BJ (cell line): Measurements from ENCODE around the gene MPV17L. TPM values are rescaled to one million over a fixed set of nuclear protein-coding genes. Genes with fewer than 3 reads are reported as not detected.
A peak's percentile ranks its signal among the peaks of the same experiment; 100 is the strongest.
"Not testable (repeated sequence)": the region's sequence is repeated elsewhere in the genome, so short reads cannot be mapped to it uniquely, and the experiment has no call there.

Source experiments
- CTCF ChIA-PET: fragments of 350-600 bp; formaldehyde crosslinking; extraction: SDS; loops from one replicate; lab custom pipeline; 2021; ENCODE audit warnings: antibody characterized with exemption, inconsistent platforms; lab: Yijun Ruan, JAX
- POLR2A ChIA-PET: fragments of 300-600 bp; sonication (Branson Sonifier 250); formaldehyde crosslinking; extraction: SDS; loops from one replicate; lab custom pipeline; 2021; ENCODE audit warnings: antibody characterized with exemption; lab: Charles Lee
- DNase-seq: peaks from one replicate; pipeline ENCODE4 v3.0.0-alpha.2; 2011; ENCODE audit warnings: low read depth
- H3K27me3 ChIP-seq: 2 replicates; pipeline ENCODE4 v1.6.0; 2011; ENCODE audit warnings: low read length; ENCODE audit not compliant: control insufficient read depth, insufficient read depth
- H3K36me3 ChIP-seq: 2 replicates; pipeline ENCODE4 v1.5.1; 2011; ENCODE audit warnings: low read length; ENCODE audit not compliant: control insufficient read depth, insufficient read depth
- H3K4me3 ChIP-seq: 2 replicates; pipeline ENCODE4 v1.5.1; 2011; ENCODE audit warnings: low read depth, mild to moderate bottlenecking, control low read depth, low read length
- CTCF ChIP-seq: IDR thresholded peaks from 2 replicates; pipeline ENCODE4 v1.5.1; 2011; ENCODE audit warnings: low read depth, mild to moderate bottlenecking, control low read depth, inconsistent platforms, low read length, moderate library complexity; ENCODE audit not compliant: insufficient read depth
- polyA plus RNA-seq: library from polyadenylated mRNA; depleted of rRNA; stranded (reverse); fragments of >200 nt; gene quantifications from 2 replicates; pipeline ENCODE4 v1.2.3, GENCODE V29; 2011

The MPV17L gene
- polyA plus RNA-seq, 1 experiment = 0.38 TPM

DNA sequence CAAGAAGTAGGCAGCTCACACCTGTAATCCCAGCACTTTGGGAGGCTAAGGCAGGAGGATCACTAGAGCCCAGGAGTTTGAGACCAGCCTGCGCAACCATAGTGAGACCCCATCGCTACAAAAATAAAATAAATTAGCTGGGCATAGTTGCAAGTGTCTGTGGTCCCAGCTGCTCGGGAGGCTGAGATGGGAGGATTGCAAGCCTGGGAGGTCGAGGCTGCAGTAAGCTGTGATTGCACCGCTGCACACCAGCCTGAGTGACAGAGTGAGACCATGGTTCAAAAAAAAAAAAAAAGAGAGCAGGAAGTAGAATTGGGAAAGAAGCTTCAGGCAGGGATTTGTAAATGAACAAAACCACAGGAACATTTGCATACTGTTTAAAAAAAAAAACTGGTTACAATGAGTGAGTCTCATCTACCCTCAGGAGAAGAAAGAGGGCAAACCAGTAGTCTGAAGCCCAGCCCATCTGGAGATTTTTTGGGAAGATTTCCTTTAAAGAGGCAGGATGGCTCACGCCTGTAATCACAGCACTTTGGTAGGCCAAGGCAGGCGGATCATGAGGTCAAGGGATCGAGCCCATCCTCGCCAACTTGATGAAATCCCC, 7.9 kb downstream of the MPV17L start:
- H3K4me3 ChIP-seq = no peak overlapping the region
- H3K36me3 ChIP-seq = no peaks in the 10 kb centered on the region
- DNase-seq = no peak
- CTCF ChIA-PET = no interaction called here
- no peak for TF ChIP-seq CTCF
- no peaks in the 10 kb centered on the region for H3K27me3 ChIP-seq
- POLR2A ChIA-PET = no interaction called here

- H3K27me3 ChIP-seq, CTCF ChIA-PET, H3K36me3 ChIP-seq, DNase-seq, H3K4me3 ChIP-seq: not testable (repeated sequence)
- POLR2A ChIA-PET = interaction anchor here (0.6 kb wide), 1 partner anchor 419 kb away, joined by 7 read pairs; no protein-coding TSS in a partner anchor
These were observed 8.5 kb downstream of the MPV17L start for GRCh38 chr16:15404091-15404490.

DNA sequence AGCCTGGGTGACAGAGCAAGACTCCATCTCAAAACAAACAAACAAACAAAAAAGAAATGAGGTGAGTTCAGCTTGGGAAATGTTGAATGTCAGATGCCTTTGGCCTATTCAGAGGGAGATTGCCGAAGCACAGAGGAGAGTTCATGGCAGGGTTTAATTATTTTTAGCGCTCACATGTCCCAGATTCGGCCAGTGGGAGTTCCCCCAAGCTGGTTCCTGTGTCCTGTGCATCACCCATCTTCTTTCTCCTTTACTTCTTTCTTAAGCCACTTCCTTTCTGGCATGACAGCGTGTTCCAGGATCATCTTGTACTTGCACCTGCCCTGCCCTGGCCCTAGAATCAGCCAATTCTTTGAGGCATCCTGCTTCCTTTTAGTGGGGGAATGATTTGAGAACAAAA, 9.2 kb downstream of the MPV17L start:
- TF ChIP-seq CTCF = no peak
- ChIA-PET CTCF (interaction anchor here (0.8 kb wide), 1 partner anchor 23 kb away, joined by 6 read pairs; no protein-coding TSS in a partner anchor), POLR2A (interaction anchor here (0.6 kb wide), 1 partner anchor 420 kb away, joined by 7 read pairs; no protein-coding TSS in a partner anchor)
- DNase-seq = no peak
- Histone ChIP-seq H3K4me3 (no peak overlapping the region), H3K36me3 (no peaks in the 10 kb centered on the region), H3K27me3 (no peaks in the 10 kb centered on the region)

DNA sequence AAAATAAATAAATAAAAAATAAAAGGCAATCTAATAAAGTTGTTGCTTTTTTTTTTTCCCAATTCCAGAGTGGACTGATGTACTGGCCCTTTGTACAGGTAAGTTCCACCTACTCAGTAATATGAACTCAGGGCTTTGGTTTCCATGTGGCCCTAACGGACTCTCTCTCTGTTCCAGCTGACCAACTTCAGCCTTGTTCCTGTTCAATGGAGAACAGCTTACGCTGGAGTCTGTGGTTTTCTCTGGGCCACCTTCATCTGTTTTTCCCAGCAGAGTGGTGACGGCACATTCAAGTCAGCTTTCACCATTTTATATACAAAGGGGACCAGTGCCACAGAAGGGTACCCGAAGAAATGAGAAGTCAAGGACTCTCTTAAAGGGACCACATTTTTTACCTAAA, 12.2 kb downstream of the MPV17L start:
- H3K27me3 ChIP-seq, H3K4me3 ChIP-seq, POLR2A ChIA-PET, H3K36me3 ChIP-seq, CTCF ChIA-PET, DNase-seq: not testable (repeated sequence)

- H3K27me3 ChIP-seq, H3K4me3 ChIP-seq, DNase-seq, CTCF ChIA-PET, H3K36me3 ChIP-seq, POLR2A ChIA-PET: not testable (repeated sequence)
These were observed 13.9 kb downstream of the MPV17L start for GRCh38 chr16:15409476-15409875.

GRCh38 chr16:15415511-15415985, 20.0 kb downstream of the MPV17L start:
- H3K36me3 ChIP-seq = no peaks in the 10 kb centered on the region
- peak; percentile 14 for DNase-seq
- ChIA-PET CTCF (interaction anchor here (2.2 kb wide), 1 partner anchor 12 kb away, joined by 8 read pairs; no protein-coding TSS in a partner anchor), POLR2A (no interaction called here)
- no peak overlapping the region for H3K4me3 ChIP-seq
- no peak for TF ChIP-seq CTCF
- H3K27me3 ChIP-seq = no peaks in the 10 kb centered on the region; the same call in none of the 2 replicates
